ENCODE results near the gene FOXC1. TPM values are rescaled to one million over a fixed set of nuclear protein-coding genes. Genes with fewer than 3 reads are reported as not detected.

FOXC1 gene
- total RNA-seq, 1 experiment from 2014 or later: 40.7 TPM

- TF ChIP-seq CBX3 (IDR thresholded peaks at IDR 0.05; ENCODE audit: low read depth) (no peak), POLR2A (IDR thresholded peaks at IDR 0.05; ENCODE audit: borderline replicate concordance, extremely low read depth, insufficient read depth, insufficient read length) (no peak), ATF3 (IDR thresholded peaks at IDR 0.05) (no peak), EZH2phosphoT487 (IDR thresholded peaks at IDR 0.05; ENCODE audit: borderline replicate concordance) (no peak), SP1 (IDR thresholded peaks at IDR 0.05; ENCODE audit: low read depth) (no peak), MAX (IDR thresholded peaks at IDR 0.05) (no peak), SRF (IDR thresholded peaks at IDR 0.05; ENCODE audit: low read depth) (no peak), RAD21 (IDR thresholded peaks at IDR 0.05; ENCODE audit: low read depth) (no peak), CTCF (IDR thresholded peaks at IDR 0.05 in 2 of 3, conservative IDR thresholded peaks at IDR 0.05 in 1 of 3; ENCODE audit: borderline replicate concordance in 1 of 3, insufficient read depth in 1 of 3, low read depth in 2 of 3, low read length in 2 of 3) (no peak)
- ChIA-PET RAD21 (ENCODE audit: low non-redundant PET in 1 of 2, low total read pairs in 2 of 2, uncharacterized antibody in 2 of 2, unreplicated experiment in 2 of 2) (no interaction called here), POLR2A (no interaction called here), CTCF (interaction anchor here (1.0 kb wide), 1 partner anchor 746 kb away, joined by 3 read pairs; no protein-coding TSS in a partner anchor)
- H3K9ac ChIP-seq (ENCODE audit: low read length): no peak overlapping the region
- no TSS peak for BruUV-seq (replicated peaks)
- no peak overlapping the region for H3K4me3 ChIP-seq (replicated peaks in 1 of 2; ENCODE audit: low read depth in 1 of 2, low read length in 2 of 2)
- H3K4me1 ChIP-seq (ENCODE audit: control insufficient read depth in 1 of 2, insufficient read depth in 2 of 2, low read length in 2 of 2): peaks cover 5 to 23% of the 10 kb centered on the region in 2 experiments; a peak in 3 of 4 replicates
- ATAC-seq: no peak
- H3K4me2 ChIP-seq (ENCODE audit: low read length): no peak overlapping the region
- no peaks in the 10 kb centered on the region for H3K9me3 ChIP-seq (ENCODE audit: control insufficient read depth in 1 of 2, insufficient read depth in 1 of 2, low read depth in 1 of 2, low read length in 2 of 2)
- peaks cover 3 to 4% of the 10 kb centered on the region in 2 experiments; a peak in 1 of 4 replicates for H3K36me3 ChIP-seq (ENCODE audit: control insufficient read depth in 1 of 2, insufficient read depth in 2 of 2, low read length in 2 of 2)
- H3K79me2 ChIP-seq (ENCODE audit: insufficient read depth, low read length): peaks cover 21% of the 10 kb centered on the region
- no peaks in the 10 kb centered on the region for H3K27me3 ChIP-seq (ENCODE audit: insufficient read depth, low read length)
- intact Hi-C loops (cut with micrococcal nuclease): loop anchor here (5.0 kb wide), 2 partner anchors 80 to 430 kb away; no protein-coding TSS in a partner anchor
- H3K9me2 ChIP-seq (ENCODE audit: insufficient read depth): no peaks in the 10 kb centered on the region
- H3K27ac ChIP-seq (ENCODE audit: low read depth, low read length): no peak overlapping the region
- H4K20me1 ChIP-seq (ENCODE audit: insufficient read depth): 0 out of 2 replicates have a peak, but pooled peaks cover 3% of the 10 kb centered on the region
- H2AFZ ChIP-seq (ENCODE audit: low read depth, low read length, poor library complexity, severe bottlenecking): no peak overlapping the region
- no peak for DNase-seq (ENCODE audit: low read depth, low spot score)
Measured at GRCh38 chr6:1607516-1608221, 2.0 kb upstream of the FOXC1 start.

Measured in HCT116 (cell line).